DMS153 treated with DMSO at 0.1 percent for 48 hours (cell line): ENCODE measurements around the gene FIBCD1.
"Not testable (repeated sequence)": the region's sequence is repeated elsewhere in the genome, so short reads cannot be mapped to it uniquely, and the experiment has no call there.

ENCODE experiments used
- DNase-seq: peaks from one replicate; lab custom pipeline; 2025; ENCODE audit not compliant: unreplicated experiment; lab: John Stamatoyannopoulos, UW

FIBCD1 gene

DNA sequence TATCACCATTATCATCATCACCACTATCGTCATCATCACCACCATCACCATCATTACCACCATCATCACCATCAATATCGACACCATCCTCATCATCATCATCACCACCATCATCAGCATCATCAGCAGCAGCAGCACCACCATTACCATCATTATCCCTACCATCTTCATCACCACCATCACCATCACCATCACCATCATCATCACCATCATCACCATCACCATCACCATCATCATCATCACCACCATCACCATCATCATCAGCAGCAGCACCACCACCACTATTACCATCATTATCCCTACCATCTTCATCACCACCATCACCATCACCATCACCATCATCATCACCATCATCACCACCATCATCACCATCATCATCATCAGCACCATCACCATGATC is 15.9 kb upstream of the FIBCD1 start:
- not testable (repeated sequence) for DNase-seq

DNA sequence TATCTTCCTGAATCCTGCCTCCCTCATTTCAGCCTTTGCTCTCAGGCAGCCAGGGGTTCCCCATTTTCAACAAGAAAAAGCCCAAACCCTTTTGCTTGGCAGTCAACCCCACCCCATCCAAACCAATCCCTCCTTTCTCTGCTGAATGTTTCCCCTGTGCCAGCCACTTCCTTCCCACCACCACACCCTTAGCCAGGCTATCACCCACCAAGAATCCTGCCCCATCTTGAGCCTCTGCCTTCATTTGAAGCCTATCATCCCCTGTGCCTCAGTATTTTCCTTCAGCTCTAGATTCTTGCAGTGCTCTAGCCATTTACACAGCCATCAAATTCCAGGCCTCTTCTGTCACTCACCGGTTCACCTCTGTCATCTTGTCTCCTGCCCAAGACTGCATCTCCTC is 15.3 kb upstream of the FIBCD1 start:
- DNase-seq: no peak

DNA sequence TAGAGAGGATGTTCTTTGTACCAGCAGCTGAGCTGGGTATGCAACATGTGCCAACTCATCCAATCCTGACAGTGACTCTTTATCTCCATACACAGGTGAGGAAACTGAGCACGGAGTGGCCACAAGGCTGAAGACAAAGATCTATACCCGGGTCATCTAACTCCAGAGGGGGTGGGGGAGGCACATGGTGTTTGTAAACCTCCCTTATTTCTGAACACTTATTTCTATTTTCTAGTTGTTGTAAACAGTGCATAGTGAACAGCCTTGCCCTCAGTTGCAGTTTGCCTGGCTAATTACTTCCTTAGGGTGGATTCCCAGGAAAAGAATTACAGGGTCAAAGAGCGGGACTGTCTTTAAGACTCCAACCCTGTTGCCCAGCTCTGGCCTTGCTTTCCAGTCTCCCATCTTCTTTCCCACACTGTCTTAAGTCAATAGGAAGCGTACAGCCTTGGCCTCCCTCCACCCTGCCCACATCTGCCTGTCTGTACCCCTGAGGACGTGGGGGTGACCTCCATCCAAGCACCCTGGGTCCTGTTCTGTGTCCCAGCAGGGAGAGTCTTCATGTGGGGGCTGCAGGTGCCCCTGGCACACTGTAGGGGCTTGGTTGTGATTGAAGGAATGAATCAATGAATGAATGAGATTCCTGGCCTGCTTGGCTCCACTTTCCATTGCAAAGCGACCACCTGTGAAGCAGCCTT is 13.2 kb upstream of the FIBCD1 start:
- DNase-seq: no peak

GRCh38 chr9:130950039-130950311 is 10.9 kb upstream of the FIBCD1 start:
- no peak for DNase-seq

GRCh38 chr9:130949188-130950038 is 10.4 kb upstream of the FIBCD1 start:
- DNase-seq: no peak

DNA sequence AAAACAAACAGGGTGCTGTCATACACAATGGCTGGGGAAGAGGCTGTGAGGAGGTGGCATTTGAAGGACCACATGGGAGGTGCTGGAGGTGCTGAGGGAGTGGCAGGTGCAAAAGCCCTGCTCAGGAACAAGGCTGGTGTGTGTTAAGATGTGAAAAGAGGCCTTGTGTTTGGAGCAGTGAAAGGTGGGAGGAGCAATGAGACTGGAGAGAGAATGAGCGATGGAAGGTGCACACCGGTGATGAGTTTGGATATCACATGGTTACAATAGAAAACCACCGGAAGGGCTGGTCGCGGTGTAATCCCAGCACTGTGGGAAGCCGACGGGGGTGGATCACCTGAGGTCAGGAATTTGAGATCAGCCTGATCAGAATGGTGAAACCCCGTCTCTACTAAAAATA is 9.2 kb upstream of the FIBCD1 start:
- DNase-seq: no peak

DNA sequence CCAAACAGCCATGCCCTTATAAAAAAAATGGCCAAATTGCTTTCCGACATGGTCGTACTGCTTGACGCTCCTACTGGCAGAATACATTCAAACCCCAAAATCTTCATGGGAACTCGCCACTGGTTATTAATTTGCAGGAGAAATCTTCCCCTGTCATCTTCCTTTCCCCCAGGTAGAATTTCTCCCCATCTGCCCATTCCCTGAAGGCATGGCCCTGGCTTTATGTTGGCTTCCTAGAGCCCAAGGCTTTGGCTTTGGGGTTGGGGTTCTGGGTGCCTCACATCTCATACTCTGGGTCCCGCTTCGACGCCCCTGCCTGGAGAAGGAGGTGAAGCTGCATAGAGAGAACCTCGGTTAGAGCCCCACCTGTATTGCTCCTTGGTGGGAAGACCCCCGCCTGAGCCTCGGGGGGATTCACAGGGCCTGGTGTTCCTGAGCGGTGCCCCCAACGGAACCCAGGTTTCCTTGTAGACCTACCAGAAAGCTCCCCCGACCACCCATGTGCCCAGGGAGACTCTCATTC is 8.6 kb upstream of the FIBCD1 start:
- no peak for DNase-seq

DNA sequence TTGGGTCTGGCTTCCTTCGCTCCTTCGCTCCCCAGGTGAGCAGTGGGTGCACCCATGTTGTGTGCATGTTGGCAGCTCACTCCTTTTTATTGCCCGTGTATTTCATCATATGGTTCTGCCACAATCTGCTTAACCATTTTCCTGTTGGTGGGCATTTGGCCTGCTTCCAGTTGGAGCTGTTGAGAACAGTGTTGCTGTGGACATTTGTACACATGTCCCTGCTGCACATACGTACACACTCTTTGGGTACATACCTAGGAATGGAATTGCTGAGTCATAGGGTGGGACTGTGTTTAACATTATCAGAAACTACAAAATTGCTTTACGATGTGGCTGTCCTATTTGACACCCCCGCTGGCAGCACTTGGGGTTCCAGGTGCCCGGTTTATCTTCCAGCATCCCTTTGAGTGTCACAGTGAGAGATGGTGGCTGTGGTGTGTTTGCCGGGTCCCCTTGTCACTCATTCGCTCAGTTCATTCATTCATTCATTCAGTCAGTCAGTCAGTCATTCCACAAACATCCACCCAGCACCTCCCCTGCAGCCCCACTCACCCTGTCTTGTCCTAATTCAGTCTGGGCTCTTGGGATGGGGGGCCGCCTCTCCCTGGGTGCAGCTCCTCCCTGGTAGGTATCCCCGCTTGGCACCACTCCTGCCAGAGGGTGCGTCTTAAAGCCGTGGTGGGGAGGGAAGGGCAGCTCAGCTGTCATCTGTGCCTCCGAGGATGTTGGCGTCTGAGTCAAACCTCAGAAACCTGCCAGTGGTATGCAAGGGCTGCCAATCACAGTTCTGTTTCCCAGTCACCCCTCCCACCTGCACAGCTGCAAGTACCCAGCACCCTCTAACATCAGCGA is 7.9 kb upstream of the FIBCD1 start:
- no peak for DNase-seq

DNA sequence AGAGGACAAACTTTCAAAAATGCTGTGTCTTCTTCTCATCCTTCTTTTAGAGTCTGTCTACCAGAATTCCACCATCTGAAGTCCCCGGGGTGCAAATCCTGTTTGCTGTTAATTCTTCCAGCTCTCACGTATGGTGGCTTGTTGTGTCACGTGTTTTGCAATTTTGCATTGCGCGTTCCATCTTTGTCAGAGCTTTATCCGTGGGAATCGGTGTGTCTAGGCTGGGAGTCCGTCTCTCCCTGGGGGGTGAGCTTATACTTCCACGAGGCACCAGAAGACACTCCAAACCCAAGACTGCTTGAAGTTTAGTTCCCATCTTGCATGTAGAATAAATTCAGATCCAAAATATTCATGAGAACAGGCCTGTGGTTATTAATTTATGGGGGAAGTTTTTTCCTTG is 6.1 kb upstream of the FIBCD1 start:
- DNase-seq: no peak

DNA sequence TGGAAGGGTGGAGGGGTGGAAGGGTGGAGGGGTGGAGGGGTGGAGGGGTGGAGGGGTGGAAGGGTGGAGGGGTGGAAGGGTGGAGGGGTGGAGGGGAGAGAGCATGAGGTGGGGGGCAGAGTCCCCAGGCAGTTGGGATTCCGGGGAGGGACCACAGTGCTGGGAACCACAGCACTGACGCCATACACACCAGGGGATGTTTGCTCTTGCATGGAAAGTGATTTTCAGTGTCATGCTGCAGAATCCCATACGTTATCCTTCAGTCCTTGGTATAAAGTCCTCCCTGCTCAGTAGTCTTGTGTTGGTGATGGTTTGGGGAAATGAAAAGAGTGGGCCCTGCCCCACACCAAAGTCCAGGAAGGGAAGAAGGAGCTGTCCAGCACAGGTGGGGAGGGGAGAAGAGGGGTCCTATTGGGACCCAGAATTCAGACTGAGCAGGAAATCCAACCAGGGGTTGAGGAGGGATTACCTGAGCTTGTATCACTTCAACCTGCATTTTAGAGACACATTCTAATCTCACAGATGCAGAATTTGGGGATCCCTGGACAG is 5.5 kb upstream of the FIBCD1 start:
- no peak for DNase-seq

DNA sequence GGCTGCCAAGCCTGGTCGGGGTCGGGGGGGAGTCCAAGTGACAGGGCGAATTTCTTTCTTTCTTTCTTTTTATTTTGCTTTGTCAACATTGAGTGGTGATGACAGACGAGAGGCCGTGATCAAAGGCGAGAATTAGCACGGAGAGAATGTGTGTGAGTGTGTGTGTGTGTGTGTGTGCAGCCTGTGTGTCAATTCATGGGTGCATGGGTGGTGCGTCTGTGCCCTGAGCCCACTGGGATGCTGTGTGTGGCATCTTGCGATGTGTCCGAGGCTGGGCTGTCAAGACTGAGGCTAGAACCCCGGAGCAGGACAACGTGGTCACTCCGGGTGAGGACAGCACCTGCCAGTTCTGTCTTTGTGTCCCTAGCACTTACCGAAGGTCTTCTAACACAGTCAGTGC is 4.7 kb upstream of the FIBCD1 start:
- DNase-seq: no peak

DNA sequence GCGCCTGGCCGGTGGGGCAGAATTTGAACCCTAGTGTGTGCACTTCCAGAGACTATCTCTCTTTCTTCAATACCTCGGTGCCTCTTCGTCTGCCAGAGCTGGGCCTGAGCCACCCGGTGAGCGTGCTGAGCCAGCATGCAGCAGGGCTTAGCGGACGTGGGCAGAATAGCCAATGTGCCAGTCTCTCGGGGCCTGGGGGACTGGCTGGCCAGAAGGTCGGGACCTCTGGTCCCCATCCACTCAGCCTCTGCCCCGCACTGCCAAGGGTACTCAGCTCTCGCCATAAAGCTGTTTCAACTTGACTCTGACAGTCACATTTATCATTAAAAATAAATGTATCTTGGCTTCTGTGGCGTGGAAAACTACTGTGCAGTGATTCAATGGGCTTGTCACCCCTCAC is 4.2 kb upstream of the FIBCD1 start:
- no peak for DNase-seq

GRCh38 chr9:130942679-130943078 is 3.6 kb upstream of the FIBCD1 start:
- DNase-seq: no peak

DNA sequence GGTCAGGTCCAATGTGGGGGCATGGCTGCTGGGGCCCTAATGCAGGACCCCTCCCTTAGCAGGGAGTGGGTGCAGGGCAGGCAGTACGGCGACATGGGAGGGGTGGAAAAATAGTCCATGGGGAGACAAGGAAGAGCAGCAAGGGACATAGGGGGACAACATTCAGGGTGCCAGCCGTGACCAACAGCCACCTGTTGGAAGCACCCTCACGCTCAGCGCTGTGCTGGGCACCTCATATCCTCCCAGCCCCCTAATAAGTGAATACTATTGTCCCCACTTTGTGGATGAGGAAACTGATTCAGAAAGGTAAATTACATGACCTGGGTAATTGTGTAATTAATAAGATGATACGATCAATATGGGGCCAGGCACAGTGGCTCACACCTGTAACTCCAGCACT is 3.0 kb upstream of the FIBCD1 start:
- no peak for DNase-seq

DNA sequence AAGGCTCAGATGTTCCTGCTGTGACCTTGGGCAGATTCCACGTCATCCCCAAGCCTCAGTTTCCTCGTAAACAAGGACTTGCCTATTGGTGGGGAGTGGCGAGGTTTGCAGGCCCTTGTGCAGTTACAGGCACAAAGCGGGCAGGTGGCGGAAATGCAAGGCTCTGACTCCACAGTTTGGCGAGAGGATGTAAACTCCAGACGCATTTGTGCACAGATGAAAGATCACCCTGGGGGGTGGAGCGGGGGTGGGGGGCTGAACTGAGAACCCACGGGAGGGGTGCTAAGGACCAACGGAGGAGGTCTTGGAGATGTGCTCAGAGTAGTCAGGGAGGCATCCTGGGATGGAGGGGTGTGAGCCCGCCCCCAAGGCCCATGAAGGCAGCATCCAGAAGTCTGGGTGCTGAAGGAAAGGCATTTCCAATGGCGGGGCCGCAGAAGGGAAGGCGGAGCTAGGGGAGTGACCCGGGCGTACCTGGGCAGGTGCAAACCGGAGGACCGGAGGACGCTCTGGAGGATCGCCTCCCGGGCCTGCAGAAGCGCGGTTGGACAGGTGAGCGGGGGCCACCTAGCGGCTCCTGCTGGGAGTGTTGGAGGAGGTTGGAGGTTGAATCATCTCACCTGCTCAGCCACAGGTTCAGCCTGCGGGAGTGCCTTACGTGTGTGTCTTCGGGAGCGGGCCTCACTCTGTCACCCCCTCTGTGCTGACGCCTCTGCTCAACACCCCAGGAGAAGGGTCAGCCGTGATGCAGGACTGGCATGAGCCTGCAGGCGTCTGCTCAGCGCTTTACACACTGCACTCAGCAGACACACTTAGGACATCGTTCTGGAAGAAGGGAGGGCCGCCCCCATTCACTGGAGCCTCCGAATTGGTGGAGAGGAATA is 1.9 kb upstream of the FIBCD1 start:
- peak; percentile 86 for DNase-seq

- DNase-seq: no peak
Measured at GRCh38 chr9:130940027-130940549, 1.0 kb upstream of the FIBCD1 start.

GRCh38 chr9:130939405-130940026 is 469 bp upstream of the FIBCD1 start:
- no peak for DNase-seq

DNA sequence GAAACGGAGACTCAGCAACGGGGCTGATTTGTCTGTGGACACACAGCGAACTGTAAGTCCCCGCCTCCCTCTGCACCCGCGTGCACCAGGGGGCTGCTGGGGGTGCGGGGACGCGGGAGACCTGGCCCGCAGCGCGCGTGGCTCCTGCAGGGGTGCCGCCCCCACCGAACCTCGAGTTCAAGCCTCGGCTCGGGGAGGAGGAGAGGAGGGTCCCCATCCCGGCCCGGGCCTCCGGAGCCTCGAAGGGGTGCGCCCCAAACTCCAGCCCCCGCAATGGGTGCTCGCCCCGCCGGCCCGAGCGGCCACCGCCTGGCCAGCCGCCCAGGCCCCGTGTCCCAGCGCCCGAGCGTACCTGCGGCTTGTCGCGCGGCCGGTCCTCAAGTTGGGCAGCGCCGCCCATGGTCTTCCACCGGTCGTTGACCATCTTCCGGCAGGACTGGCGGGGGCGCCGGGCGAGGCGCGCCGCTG is 829 bp downstream of the FIBCD1 start:
- DNase-seq: no peak
